MM.1S (cell line): Measurements from ENCODE around the gene CALHM3.

ENCODE experiments used
- CTCF ChIP-seq: fragments of 300-600 bp; sonication (generic); IDR thresholded peaks from 2 replicates; pipeline ENCODE4 v1.5.1; 2016; ENCODE audit warnings: antibody characterized with exemption, low read length, mixed read lengths
- EZH2 ChIP-seq: fragments of 300-600 bp; sonication (generic); optimal IDR thresholded peaks from 2 replicates; pipeline ENCODE3; 2017; ENCODE audit warnings: low read depth, mild to moderate bottlenecking, antibody characterized with exemption, low read length, mixed read lengths

GRCh38 chr10:103441611-103442010 is 37.4 kb downstream of the CALHM3 start:
- TF ChIP-seq CTCF (no peak), EZH2 (no peak)
